Stimulated activated CD4-positive, alpha-beta T cell treated with anti-CD3 and anti-CD28 coated beads, Interleukin-15, amount 100 ng/mL, for 48 hours (primary cell): ENCODE results near the gene LDLR.
A peak's percentile ranks its signal among the peaks of the same experiment; 100 is the strongest.
"Not testable (repeated sequence)": the region's sequence is repeated elsewhere in the genome, so short reads cannot be mapped to it uniquely, and the experiment has no call there.

Experiments
- DNase-seq, 2 donors: peaks; one replicate each; pipeline ENCODE4 v3.0.0-alpha.2; 2020; ENCODE audit warnings: low read depth in 2 of 2

Gene LDLR

DNA sequence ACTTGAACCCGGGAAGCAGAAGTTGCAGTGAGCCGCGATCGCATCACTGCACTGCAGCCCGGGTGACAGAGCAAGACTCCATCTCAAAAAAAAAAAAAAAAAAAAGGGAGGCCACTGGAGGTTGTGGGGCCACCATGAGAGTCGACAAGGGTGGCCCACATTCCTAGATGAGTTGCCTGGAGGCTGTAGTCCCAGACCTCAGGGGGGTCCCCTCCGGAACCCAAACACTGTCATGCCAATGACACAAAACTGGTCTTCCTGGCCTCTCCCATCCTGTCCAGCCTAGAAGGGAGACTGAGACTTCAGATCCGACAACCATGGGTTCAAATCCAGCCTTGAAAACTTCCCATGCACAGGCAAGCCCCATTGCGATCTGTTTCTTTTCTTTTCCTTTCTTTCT lies 51.6 kb downstream of the LDLR start:
- DNase-seq: no peak

GRCh38 chr19:11141937-11142527 lies 52.8 kb downstream of the LDLR start:
- DNase-seq: no peak

- no peak for DNase-seq
Observed at GRCh38 chr19:11142528-11143171, 53.4 kb downstream of the LDLR start.

DNA sequence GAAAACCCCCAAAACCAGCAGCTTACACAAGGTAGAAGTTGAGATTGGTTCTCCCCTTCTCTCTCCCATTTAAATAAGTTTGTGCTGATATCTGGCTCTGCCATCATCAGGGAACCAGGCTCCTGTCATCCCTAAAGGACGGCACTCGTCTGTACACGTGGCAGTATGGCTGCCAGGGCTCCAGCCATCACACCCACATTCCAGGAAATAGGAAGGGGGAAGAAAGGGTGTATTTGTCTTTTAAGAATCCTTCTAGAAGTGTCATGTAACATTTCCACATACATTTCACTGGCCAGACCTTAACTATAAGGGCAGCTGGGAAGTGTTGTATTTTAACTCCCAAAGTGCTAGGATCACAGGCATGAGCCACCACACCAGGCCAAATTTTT lies 56.3 kb downstream of the LDLR start:
- DNase-seq: no peak

DNA sequence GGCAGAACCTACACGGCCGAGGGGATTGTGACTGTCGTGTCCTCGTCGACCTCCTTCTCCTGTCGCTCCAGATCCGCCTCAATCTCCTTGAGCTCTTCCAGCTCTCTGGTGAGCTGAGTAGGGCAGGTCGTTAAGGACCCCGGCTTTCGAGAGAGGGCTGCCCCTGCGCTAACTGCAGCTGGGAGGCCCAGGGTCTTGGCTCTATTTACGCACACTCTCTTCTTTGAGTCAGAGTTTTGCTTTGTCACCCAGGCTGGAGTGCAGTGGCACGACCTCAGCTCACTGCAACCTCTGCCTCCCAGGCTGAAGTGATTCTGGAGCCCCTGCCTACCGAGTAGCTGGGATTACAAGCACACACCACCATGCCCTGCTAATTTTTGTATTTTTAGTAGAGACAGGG lies 58.7 kb downstream of the LDLR start:
- no peak for DNase-seq

DNA sequence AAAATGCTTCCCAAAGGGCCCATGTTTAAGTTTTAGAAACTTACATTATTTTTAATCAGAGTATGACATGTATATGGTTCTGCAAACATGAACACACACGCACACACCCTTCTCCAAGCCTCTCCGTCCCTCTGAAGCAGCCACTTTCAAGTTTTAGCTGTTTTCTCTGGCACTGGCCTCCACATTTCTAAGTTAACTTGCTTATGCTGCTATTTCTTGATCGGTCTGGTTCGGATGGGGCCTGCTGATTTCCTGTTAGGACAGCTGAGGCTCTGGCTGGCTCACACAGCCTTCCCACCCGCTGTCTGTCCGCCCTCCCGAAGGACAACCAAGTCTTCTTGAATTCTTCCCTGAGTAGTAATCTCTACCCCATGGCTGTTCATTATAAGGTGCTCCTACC lies 61.9 kb downstream of the LDLR start:
- no peak for DNase-seq

GRCh38 chr19:11152318-11153062 lies 63.2 kb downstream of the LDLR start:
- DNase-seq: no peak

GRCh38 chr19:11154683-11155047 lies 65.4 kb downstream of the LDLR start:
- no peak for DNase-seq

DNA sequence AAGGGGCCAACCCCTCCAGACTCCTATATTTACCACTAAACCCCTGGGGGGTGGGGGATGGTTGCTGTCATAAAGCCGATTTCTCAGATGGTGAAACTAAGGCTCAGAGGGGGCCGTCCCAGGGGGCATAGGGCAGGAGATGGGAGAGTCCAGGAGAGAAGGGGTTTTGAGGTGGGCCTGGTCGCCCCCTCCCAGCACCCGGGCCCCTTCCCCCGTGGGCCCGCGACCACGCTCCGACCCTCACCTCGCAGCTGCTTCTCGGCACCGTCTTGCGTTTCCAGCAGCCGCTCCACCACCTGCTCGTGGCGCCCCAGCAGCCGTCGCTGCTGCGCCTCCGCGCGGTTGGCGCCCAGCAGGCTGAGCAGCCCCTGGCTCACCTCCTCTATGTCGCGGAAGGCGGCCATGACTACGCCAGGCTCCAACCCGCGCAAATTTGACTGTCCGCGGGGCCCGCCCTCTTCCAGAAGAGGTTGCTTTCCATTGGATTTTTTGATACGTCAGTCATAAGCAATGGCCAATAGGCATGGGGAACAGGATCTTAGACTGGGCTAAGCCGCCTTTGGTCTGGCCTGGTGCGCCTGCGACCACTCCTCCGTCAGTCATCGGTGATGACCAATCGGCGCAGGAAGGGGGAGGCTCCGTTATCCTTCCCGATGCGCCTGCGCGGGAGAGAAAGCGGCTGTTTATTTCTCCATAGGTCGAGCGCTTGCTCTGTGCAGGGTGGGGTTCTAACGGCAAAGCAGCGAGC lies 66.3 kb downstream of the LDLR start, which contains the start of gene SPC24:
Gene SPC24, minus strand, starts transcription at position 410 of the 748 bp plus-strand sequence. Its CDS starts 6 bp downstream, at position 404.
- DNase-seq: peak; percentile 91 to 92

DNA sequence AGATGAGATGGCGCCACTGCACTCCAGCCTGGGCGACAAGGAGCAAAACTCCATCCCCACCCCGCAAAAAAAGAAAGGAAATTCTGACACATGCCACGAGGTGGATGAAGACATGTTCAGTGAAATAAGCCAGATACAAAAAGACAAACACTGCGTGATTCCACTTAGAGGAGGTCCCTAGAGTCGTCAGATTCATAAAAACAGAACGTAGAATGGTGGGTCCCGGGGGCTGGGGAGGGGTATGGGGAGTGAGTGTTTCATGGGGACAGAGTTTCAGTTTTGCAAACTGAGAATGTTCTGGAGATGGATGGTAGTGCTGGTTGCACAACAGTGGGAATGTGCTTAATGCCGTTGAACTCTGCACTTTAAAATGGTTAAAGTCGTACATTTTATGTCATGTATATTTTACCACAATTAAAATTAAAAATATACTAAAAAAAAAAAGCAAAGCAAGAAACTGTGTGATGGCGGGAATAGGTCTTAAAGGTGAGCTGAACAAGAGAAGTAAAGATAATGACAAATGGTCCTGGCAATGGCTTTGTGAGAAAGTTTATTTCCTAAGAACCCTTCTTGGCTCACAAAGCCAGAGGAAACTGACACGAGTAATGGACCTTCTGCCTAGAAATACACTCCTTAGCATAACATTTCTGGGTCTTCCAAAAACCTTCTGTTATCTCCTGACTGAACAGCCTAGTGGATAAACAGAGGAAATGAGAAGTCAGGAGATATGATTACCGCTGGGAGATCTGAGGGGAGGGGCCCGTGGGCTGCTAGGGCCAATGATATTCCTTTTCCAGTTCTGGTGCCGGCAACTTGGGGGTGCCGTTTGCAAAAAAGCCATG lies 70.6 kb downstream of the LDLR start:
- no peak for DNase-seq

GRCh38 chr19:11160440-11160768 lies 71.1 kb downstream of the LDLR start:
- DNase-seq: not testable (repeated sequence)

DNA sequence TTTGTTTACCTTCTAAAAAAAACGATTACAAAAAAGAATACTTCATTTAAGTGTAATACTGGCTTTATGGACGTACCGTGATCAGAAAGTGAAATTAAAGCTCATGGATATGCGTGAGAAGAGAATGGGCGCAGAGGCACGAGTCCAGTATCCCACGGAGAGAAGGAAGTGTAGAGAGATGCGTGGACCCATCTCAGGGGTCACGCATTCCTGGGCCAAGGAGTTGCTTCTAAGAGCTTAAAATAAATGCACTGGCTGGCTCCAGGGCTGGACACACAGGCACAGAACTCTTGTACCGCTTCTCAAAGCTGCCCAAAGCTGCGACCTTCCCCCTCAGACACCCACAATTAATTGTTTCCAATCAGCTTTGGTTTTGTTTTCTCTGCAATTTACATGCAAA lies 75.0 kb downstream of the LDLR start:
- no peak for DNase-seq

- no peak for DNase-seq
Observed at GRCh38 chr19:11164879-11165406, 75.7 kb downstream of the LDLR start.

DNA sequence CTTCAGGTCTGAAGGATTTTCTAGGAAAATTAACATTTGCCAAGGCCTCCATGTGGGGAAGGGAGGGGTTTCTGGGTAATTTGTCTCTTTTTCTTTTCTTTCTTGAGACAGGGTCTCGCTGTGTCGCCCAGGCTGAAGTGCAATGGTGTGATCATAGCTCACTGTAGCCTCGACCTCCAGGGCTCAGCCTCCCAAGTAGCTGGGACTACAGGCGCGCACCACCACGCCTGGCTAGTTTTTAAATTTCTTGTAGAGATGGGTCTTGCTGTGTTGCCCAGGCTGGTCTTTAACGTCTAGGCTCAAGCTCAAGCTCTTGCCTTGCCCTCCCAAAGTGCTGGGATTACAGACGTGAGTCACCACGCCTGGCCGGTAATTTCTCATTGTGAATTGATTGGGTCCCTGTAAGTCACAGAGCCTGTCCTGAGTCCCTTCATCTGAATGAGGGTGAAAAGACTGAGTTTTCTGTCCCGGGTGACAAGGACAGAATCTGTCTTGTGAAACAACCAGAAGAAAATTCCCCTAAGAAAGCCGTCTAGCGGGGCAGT lies 76.3 kb downstream of the LDLR start:
- no peak for DNase-seq

DNA sequence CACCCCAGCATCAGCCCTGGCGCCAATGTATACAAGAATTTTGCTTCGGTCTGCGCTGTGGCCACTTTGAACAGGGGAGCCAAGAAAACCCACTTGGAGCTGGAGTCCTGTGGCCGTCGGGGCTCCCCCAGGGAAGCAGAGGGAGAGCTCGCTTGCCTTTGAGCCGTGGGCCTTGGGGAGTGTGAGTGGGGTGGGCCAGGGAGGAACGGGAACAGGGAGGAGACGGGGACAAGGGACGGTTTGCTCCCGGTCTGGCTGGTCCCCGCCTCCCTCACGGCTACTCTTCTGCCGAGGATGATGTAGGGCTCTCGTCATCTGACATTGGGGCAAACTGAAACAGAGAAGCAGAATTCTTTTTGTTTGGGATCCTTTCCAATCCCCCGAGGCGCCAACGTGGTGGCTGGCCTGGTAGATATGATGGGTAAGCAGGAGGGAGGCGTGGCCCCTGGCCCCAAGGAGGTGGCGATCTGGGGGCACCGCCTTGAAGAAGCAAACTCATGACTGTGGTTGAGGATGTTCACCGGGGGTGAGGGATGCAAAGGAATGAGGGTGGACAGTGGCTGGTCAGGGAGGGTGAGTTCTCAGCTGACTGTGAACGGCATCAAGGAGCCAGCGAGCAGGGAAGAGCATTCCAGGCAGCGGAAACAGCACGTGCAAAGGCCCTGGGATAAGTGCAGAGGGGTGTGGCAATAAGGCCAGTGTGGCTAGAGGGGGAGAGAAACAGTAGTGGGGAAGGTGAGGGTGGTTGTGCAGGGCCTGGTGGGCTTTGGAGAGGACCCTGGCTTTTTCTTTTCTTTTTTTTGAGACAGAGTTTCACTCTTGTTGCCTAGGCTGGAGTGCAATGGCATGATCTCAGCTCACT lies 77.2 kb downstream of the LDLR start:
- no peak for DNase-seq

DNA sequence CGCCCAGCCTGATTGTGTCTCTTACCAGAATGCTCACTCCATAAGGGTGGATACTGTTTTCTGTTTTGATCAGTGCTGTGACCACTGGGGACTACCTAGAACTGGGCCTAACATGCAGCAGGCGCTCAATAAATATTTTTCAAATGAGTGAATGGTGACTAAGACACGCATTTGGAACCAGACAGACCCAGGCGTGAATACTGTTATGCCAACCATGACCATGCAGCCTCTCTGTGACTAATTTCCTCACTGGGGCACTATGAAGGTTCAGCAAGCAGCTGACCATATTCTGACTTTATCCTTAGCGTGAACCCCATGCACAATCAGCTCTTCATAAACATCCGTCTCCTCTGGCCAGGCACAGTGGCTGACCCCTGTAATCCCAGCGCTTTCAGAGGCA lies 79.3 kb downstream of the LDLR start:
- DNase-seq: no peak

DNA sequence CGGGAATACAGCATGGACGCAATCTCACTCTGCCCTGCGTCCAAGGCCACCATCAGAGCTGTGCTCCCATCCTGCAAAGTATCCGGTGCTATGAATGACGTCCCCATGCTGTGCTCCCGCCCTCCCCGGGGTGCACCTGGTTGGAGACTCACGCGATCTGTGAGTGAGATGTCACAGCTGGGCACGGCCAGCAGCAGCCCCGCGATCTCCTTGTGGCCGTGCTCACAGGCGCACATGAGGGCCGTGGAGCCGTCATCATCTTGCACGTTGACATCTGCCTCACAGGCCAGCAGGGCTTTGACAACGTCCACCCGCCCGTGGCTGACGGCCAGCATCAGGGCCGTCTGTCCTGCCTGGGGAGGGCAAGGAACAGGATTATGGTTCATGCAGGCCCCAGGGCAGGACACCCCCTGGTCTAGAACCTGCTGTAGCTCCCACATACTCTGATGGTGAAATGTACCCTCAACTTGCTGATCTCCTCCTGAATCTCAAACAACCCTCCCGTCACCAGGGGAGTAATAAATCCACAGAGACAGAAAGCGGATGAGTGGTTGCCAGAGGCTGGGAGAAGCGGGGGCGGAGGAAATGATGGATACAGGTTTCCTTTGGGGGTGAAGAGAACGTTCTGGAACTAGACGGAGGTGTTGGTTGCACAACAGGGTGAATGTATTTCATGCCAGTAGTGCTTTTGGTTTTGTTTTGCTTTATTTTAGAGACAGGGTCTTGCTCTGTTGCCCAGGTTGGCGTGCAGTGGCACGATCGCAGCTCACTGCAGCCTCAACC lies 80.8 kb downstream of the LDLR start:
- no peak for DNase-seq

GRCh38 chr19:11171144-11171543 lies 81.9 kb downstream of the LDLR start:
- no peak for DNase-seq

DNA sequence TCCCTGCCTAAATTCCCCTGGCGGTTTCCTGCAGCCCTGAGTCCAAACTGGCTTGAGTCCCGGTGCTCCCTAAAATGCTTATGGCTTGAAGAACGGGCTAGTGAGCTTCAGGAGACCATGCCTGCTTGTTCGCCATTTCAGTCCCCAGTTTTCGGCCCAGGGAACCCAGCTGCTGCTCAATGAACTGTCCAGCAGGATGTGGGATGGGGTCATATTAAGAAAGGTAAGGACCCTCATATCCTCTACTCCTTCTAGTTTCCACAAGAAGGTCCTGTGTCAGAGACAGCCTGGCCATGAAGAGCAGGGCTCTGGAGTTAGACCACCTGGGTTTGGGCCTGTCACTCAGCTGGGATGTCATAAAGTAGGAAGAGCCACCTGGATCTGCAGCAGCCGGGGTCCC lies 83.3 kb downstream of the LDLR start:
- DNase-seq: no peak
